H1 (cell line): ENCODE measurements around the gene FAM149B1. TPM values are rescaled to one million over a fixed set of nuclear protein-coding genes. Genes with fewer than 3 reads are reported as not detected.

ENCODE experiments used
- CREB1 ChIP-seq: IDR thresholded peaks from 2 replicates; pipeline ENCODE4 v1.6.1; 2012; ENCODE audit warnings: inconsistent platforms
- GABPA ChIP-seq: IDR thresholded peaks from 2 replicates; pipeline ENCODE4 v1.6.1; 2011; ENCODE audit warnings: mild to moderate bottlenecking, low read length, moderate library complexity, borderline replicate concordance; ENCODE audit not compliant: insufficient read depth
- RAD21 ChIP-seq, 2 experiments: IDR thresholded peaks in 1 of 2; conservative IDR thresholded peaks in 1 of 2; 2 replicates each; pipeline ENCODE4 v1.6.1; 2011; ENCODE audit warnings: low read depth in 2 of 2, low read length in 2 of 2, improper control_type of control experiment in 1 of 2, inconsistent platforms in 1 of 2, mild to moderate bottlenecking in 1 of 2, moderate library complexity in 1 of 2
- RFX5 ChIP-seq: IDR thresholded peaks from 2 replicates; pipeline ENCODE4 v1.6.1; 2011; ENCODE audit warnings: low read depth, low read length, improper control_type of control experiment, borderline replicate concordance
- SUZ12 ChIP-seq: fragments of 200-600 bp; sonication (generic); IDR thresholded peaks from 2 replicates; pipeline ENCODE4 v1.6.1; 2012; ENCODE audit warnings: mild to moderate bottlenecking, inconsistent platforms, low read length, moderate library complexity, mixed read lengths
- TBP ChIP-seq: IDR thresholded peaks from 2 replicates; pipeline ENCODE4 v1.6.1; 2011; ENCODE audit warnings: low read depth, low read length, improper control_type of control experiment
- polyA plus RNA-seq, 7 experiments: library from polyadenylated mRNA; depleted of rRNA in 3 of 7; stranded (reverse) in 5 of 7; unstranded in 2 of 7; fragments of >200 nt in 5 of 7; fragments of 200-250 nt in 2 of 7; gene quantifications; 1 replicate in 5 of 7; 2 replicates in 1 of 7; 4 replicates in 1 of 7; pipeline versions ENCODE4 v1.2.1 to v1.2.3, GENCODE V29; 2011 to 2013; ENCODE audit warnings: missing spikeins in 2 of 7, mixed read lengths in 2 of 7
- total RNA-seq: library from RNA; stranded (reverse); fragmentation: NEBNext Ultra II Directional; extraction: Animal tissue kit (Norgen Biotek cat#: 25700); gene quantifications from 2 replicates; pipeline ENCODE4 v1.2.1, GENCODE V29; 2021
- TF ChIP-seq, protein P1 (sequence below): IDR thresholded peaks from 2 replicates; pipeline ENCODE4 v1.6.1; 2012; ENCODE audit warnings: inconsistent platforms

The FAM149B1 gene
- total and polyA plus RNA-seq, 2 of the 8 experiments (the other 6 are each of a cell fraction or from before 2014, with no cell fraction given) = 16.8 to 21.9 TPM

DNA sequence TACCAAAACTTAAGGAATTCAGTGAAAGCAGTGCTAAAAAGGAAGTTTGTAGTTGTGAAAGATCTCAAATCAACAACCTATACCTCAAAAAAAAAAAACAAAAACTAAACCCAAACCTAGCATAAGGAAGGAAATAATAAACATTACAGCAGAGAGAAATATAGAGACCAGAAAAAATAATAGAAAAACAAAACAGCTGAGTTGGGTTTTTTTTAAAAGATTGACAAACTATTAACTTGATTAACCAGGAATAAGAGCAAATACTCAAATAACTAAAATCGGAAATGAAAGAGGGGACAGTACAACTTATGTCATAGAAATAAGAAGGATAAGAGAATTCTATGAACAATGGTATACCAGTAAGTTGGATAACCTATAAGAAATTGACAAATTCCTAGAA is 6.8 kb upstream of the FAM149B1 start (continued):
- TF ChIP-seq SUZ12 = no peak
- no peak for TF ChIP-seq TBP
- TF ChIP-seq, protein P1, sequence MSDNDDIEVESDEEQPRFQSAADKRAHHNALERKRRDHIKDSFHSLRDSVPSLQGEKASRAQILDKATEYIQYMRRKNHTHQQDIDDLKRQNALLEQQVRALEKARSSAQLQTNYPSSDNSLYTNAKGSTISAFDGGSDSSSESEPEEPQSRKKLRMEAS = no peak
- no peak for TF ChIP-seq GABPA
- TF ChIP-seq RAD21 (IDR thresholded peaks at IDR 0.05 in 1 of 2, conservative IDR thresholded peaks at IDR 0.05 in 1 of 2; ENCODE audit: low read depth in 2 of 2, low read length in 2 of 2) = no peak
- TF ChIP-seq CREB1 = no peak
- TF ChIP-seq RFX5 = no peak
